ENCODE data around the gene FETUB.
"Not testable (repeated sequence)": the region's sequence is repeated elsewhere in the genome, so short reads cannot be mapped to it uniquely, and the experiment has no call there.

Gene FETUB

DNA sequence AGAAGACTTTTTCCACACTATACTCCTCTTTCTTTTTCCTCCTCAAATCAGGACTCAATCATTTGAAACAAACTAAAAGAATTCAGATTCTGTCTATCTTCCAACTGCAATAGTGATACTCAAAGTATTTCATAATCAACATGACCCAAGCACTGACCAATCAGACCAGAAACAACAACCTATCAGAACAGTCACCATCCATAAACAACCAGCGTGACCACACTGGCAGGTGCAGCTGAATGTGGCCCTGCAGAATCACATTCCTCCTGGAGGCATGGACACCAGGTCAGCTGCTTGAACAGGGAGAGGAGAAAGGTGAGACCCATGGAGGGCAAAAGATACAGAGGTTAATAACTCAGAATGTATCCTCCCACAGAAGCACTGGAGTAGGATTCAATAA is 39.0 kb downstream of the FETUB start:
- no peak for DNase-seq

DNA sequence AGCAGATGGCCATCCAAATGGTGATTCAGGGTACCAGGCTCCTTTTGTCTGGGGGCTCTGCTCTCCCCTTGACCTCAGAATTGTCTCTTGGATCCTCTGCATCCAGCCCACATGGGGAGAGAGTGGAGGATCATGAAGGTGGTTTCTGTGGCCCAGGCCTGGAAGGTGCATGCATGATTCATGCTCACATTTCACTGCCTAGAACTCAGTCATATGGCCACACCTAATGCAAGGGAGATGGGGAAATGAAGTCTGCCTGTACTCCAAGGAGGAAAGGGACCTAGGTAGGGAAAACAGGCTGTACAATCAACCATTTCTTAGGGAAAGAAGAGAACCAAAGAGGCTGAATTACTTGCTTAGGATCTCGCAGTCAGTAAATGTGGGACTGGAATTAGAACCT is 40.7 kb downstream of the FETUB start:
- no peak for DNase-seq

- no peak for DNase-seq
These were observed 42.6 kb downstream of the FETUB start for GRCh38 chr3:186682812-186683211.

DNA sequence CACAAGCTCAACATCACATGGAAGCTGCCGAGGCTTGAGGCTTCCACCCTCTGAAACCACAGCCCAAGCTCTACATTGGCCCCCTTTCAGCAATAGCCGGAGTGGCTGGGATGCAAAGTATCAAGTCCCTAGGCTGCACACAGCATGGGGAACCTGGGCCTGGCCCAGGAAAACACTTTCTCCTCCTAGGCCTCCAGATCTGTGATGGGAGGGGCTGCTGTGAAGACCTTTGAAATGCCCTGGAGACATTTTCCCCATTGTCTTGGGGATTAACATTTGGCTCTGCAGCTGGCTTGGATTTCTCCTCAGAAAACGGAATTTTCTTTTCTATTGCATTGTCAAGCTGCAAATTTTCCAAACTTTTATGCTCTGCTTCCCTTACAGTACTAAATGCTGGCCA is 43.8 kb downstream of the FETUB start:
- DNase-seq, result no peak

DNA sequence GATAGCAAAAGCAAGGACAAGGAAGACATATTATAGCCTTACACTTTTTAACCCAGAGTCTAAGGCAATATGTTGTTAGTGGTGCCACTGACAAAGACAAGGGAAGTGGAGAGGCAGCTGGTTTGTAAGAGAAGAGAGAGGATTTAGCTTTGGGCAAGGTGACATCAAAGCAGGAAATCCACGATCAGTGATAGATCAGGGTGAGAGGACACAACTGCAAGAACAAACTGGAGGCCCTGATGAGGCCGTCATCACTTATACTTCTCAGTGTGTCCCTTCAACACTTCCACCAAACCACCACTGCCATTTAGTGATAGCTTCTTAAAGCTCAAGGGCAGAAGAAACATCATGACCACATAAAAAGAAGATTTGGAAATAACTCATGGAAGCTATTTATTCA is 46.3 kb downstream of the FETUB start:
- not testable (repeated sequence) for DNase-seq

DNA sequence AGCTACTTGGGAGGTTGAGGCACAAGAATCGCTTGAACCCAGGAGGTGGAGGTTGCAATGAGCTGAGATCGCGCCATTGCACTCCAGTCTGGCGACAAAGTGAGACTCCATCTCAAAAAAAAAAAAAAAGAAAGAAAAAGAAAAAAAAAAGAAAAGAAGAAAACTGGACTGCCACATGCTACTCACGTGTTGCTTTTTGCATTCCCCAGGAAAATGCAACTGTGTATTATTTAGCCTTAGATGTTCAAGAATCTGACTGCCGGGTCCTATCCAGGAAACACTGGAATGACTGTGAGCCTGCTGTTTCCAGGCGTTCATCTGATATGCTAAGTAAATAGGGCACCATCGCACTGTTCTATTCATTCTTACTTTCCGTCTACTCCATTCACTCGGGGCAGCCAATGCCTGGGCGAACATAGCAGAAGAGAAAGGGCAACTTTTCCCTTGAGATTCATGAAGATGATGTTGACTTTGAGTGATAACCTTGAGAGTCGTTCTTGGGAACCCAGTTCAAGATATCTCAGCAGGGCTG is 47.0 kb downstream of the FETUB start:
- DNase-seq, result no peak

GRCh38 chr3:186690304-186690703 is 50.1 kb downstream of the FETUB start:
- not testable (repeated sequence) for DNase-seq

DNA sequence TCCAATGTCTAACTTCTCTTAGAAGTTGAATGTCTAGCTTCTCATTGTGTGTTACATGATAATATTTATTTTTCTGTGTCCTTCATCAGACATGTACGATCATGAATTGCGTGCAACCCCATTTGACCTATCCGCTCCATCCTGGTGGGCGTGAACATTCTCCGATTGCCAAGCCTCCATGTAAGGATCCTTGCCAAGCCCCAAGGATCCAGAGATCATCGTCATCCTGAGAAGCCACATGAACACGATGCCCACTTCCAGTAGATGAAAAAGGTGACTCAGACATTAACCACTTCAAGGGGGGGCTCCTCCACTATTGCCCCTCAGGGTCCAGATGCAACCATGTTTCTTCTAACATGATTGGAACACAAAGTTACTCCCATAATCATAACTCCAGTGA is 51.5 kb downstream of the FETUB start:
- no peak for DNase-seq

DNA sequence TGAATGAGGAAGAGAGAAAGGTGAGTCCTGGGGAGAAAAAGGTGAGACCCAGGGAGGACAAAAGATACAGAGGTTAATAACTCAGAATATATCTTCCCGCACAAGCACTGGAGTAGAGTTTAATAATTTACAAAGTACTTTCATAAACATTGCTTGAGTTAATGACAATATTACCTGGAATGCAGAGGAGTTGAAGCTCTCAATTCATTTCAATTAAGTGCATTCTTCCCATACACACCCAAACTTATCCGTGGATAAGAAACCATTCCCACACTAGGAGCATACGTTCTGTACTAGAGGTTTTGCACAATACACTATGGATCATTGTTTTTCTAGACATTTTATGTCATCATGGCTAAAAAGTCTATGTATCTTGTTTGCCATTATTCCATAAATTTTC is 53.6 kb downstream of the FETUB start:
- DNase-seq, result no peak

GRCh38 chr3:186694288-186695032 is 54.3 kb downstream of the FETUB start:
- DNase-seq, result no peak

GRCh38 chr3:186696522-186696921 is 56.3 kb downstream of the FETUB start:
- DNase-seq, result no peak

GRCh38 chr3:186697510-186697909 is 57.3 kb downstream of the FETUB start:
- no peak for DNase-seq

GRCh38 chr3:186700267-186700666 is 60.1 kb downstream of the FETUB start:
- no peak for DNase-seq

- not testable (repeated sequence) for DNase-seq
These were observed 62.3 kb downstream of the FETUB start for GRCh38 chr3:186702451-186702850.

All from NCI-H1048 (cell line).